RWPE2 (cell line): ENCODE results near the gene STOML1.

Experiments used
- ATAC-seq: fragments of 200-7000 bp; cut with Tn5 transposase; 3 replicates; pipeline ENCODE4 v1.9.1; 2021; ENCODE audit warnings: low read depth
- DNase-seq: peaks from one replicate; pipeline ENCODE4 v3.0.0-alpha.2; 2020; ENCODE audit warnings: low spot score
- H3K27ac ChIP-seq: fragments of 450-650 bp; 2 replicates; pipeline ENCODE4 v1.5.1; 2017; ENCODE audit warnings: mild to moderate bottlenecking; ENCODE audit not compliant: poor library complexity, severe bottlenecking
- H3K27me3 ChIP-seq: fragments of 250-450 bp; sonication (Bioruptor Pico); 2 replicates; pipeline ENCODE4 v1.5.1; 2021; ENCODE audit warnings: mild to moderate bottlenecking, moderate library complexity; ENCODE audit not compliant: insufficient read depth, poor library complexity, severe bottlenecking
- H3K36me3 ChIP-seq: fragments of 250-450 bp; sonication (Bioruptor Pico); 2 replicates; pipeline ENCODE4 v1.5.1; 2020; ENCODE audit warnings: low read depth, mild to moderate bottlenecking, moderate library complexity
- H3K4me1 ChIP-seq: fragments of 250-450 bp; sonication (Bioruptor Pico); 2 replicates; pipeline ENCODE4 v1.5.1; 2021; ENCODE audit warnings: mild to moderate bottlenecking, moderate library complexity; ENCODE audit not compliant: insufficient read depth, poor library complexity, severe bottlenecking
- H3K4me3 ChIP-seq: fragments of 250-450 bp; sonication (Bioruptor Pico); 2 replicates; pipeline ENCODE4 v1.5.1; 2021; ENCODE audit warnings: mild to moderate bottlenecking, moderate library complexity; ENCODE audit not compliant: severe bottlenecking
- H3K9me3 ChIP-seq: fragments of 250-450 bp; sonication (Bioruptor Pico); 2 replicates; pipeline ENCODE4 v1.5.1; 2021; ENCODE audit warnings: mild to moderate bottlenecking, moderate library complexity; ENCODE audit not compliant: severe bottlenecking
- CTCF ChIP-seq: fragments of 450-650 bp; IDR thresholded peaks from one replicate; pipeline ENCODE4 v1.5.1; 2017; ENCODE audit warnings: mild to moderate bottlenecking, moderate library complexity; ENCODE audit not compliant: poor library complexity, severe bottlenecking

The STOML1 gene

GRCh38 chr15:73937296-73937695 is 54.8 kb downstream of the STOML1 start:
- no peak for TF ChIP-seq CTCF
- no peaks in the 10 kb centered on the region for H3K9me3 ChIP-seq
- no peak for DNase-seq
- H3K4me1 ChIP-seq: peaks cover 27% of the 10 kb centered on the region
- no peak overlapping the region for H3K27ac ChIP-seq
- ATAC-seq: no peak
- H3K36me3 ChIP-seq: no peaks in the 10 kb centered on the region
- no peaks in the 10 kb centered on the region for H3K27me3 ChIP-seq
- H3K4me3 ChIP-seq: no peak overlapping the region

GRCh38 chr15:73936588-73937290 is 55.4 kb downstream of the STOML1 start:
- TF ChIP-seq CTCF: peak; percentile 49
- ATAC-seq: no peak
- H3K27ac ChIP-seq: peak overlapping the region; percentile 39
- no peak overlapping the region for H3K4me3 ChIP-seq
- no peaks in the 10 kb centered on the region for H3K9me3 ChIP-seq
- H3K27me3 ChIP-seq: no peaks in the 10 kb centered on the region
- no peak for DNase-seq
- no peaks in the 10 kb centered on the region for H3K36me3 ChIP-seq
- H3K4me1 ChIP-seq: peaks cover 24% of the 10 kb centered on the region

DNA sequence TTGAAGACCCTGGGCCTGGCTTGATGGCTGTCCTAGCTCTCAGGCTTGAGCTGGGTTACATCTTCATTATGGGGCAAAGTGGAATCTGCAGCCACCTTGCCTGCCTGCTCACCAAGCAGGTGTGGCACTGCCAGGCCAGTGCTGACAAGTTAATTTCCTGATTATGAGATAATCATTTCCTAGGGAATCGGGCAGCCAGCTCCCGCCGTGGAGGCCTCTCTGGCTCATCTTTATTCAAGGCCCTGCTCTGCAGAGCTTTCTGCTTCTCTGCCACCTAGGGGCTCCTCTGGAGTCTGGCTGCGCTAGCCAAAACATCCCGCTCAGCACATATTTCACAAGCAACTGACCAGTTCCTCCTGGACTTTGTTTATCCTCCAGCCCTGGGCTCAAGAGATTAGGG is 55.9 kb downstream of the STOML1 start:
- Histone ChIP-seq H3K4me3 (no peak overlapping the region), H3K9me3 (no peaks in the 10 kb centered on the region), H3K4me1 (peaks cover 18% of the 10 kb centered on the region), H3K36me3 (no peaks in the 10 kb centered on the region), H3K27me3 (no peaks in the 10 kb centered on the region), H3K27ac (peak overlapping the region; percentile 39)
- ATAC-seq: peak; percentile 75
- TF ChIP-seq CTCF: peak; percentile 73
- no peak for DNase-seq

DNA sequence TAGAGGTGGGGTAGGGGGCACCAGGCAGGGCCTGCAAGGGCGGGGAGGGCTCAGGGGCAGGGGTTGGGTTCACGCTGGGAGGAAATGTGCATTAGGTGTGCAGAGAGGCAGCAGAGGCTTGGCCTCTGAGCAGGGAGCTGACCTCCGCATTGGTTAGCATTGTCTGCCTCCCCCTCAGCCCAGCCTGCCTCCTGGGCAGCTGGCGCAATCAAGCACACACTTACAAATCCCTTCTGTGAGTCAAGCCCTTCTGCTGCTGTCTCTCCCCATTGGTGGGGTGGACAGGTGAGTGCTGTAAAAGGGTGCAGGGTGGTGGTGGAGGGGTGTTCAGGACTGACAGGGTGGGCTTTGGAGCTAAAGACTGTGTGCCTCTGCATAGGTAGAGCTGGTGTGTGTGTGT is 56.5 kb downstream of the STOML1 start:
- TF ChIP-seq CTCF: no peak
- ATAC-seq (peak; percentile 59), DNase-seq (no peak)
- no peaks in the 10 kb centered on the region for H3K27me3 ChIP-seq
- no peaks in the 10 kb centered on the region for H3K36me3 ChIP-seq
- H3K4me1 ChIP-seq: peaks cover 13% of the 10 kb centered on the region
- H3K27ac ChIP-seq: peak overlapping the region; percentile 39
- H3K9me3 ChIP-seq: no peaks in the 10 kb centered on the region
- no peak overlapping the region for H3K4me3 ChIP-seq

GRCh38 chr15:73934281-73934680 is 57.8 kb downstream of the STOML1 start:
- DNase-seq (no peak), ATAC-seq (no peak)
- Histone ChIP-seq H3K9me3 (no peaks in the 10 kb centered on the region), H3K27me3 (no peaks in the 10 kb centered on the region), H3K36me3 (no peaks in the 10 kb centered on the region), H3K4me1 (peaks cover 13% of the 10 kb centered on the region), H3K4me3 (no peak overlapping the region), H3K27ac (no peak overlapping the region)
- no peak for TF ChIP-seq CTCF
